ENCODE data around the gene PDE7B. TPM values are rescaled to one million over a fixed set of nuclear protein-coding genes. Genes with fewer than 3 reads are reported as not detected.

The PDE7B gene
- total and polyA plus RNA-seq, 2 donors from 2014 or later: 4.6 to 15.4 TPM

DNA sequence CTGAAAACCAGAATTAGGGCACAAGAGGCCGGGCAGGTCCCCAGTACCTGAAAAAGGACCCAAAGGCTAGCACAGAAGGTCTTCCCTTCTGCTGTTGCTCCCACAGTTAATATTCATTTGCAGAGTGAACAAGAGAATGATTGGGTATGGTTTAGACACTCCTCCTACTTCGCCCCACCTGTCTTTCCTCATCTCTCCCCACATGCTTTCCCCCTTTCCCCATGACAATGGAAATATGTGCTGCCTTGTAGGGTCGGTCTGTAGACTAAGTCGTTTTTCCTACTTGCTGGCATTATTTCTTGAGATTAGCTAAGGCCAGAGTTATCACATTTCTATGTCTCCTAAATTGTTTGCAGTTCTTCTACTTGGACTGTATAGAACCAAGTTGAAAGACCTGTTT, 181.9 kb downstream of the PDE7B start:
- no peaks in the 10 kb centered on the region for H3K36me3 ChIP-seq (ENCODE audit: control insufficient read depth in 2 of 3, insufficient read depth in 3 of 3, low read length in 3 of 3)
- TF ChIP-seq CTCF (IDR thresholded peaks at IDR 0.05; ENCODE audit: borderline replicate concordance, extremely low read depth, insufficient read depth): no peak
- H3K9ac ChIP-seq (ENCODE audit: low read length in 3 of 3): no peak overlapping the region
- no peaks in the 10 kb centered on the region for H3K9me3 ChIP-seq (ENCODE audit: control insufficient read depth in 2 of 3, insufficient read depth in 1 of 3, low read length in 3 of 3)
- no peak for DNase-seq
- no peak for FAIRE-seq
- no peak overlapping the region for H3K27ac ChIP-seq (ENCODE audit: low read depth in 2 of 2, low read length in 2 of 2)
- H3K4me1 ChIP-seq (ENCODE audit: control insufficient read depth in 2 of 3, insufficient read depth in 2 of 3, low read depth in 1 of 3, low read length in 3 of 3): peaks cover 0 to 6% (median 0%) of the 10 kb centered on the region in 3 donors
- H3K4me3 ChIP-seq (ENCODE audit: low read length in 3 of 3): no peak overlapping the region
- intact Hi-C loops (cut with DNase I): loop anchor here (5.0 kb wide), 1 partner anchor 496 kb away; no protein-coding TSS in a partner anchor
- no peaks in the 10 kb centered on the region for H3K27me3 ChIP-seq (ENCODE audit: control insufficient read depth, insufficient read depth, low read length)

DNA sequence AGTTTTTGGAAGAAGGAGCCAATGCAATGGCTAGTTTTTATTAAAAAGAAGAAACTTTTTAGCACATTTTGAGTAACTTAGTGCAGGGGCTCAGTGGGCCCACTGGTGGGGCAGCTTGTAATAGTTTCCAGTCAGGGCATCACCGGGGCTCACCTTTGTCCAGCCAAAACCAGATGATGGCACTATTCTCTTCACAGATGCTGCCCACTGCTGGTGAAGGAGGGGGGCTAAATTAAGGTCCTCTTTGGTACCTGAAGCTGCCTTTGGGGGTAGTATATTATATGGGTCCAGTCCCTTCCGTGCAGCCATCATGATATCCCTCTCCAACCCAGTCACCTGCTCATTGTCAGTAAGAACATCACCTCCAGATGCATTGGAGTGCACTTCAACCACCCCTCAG, 182.9 kb downstream of the PDE7B start:
- DNase-seq (no peak), FAIRE-seq (no peak)
- H3K4me1 ChIP-seq (ENCODE audit: control insufficient read depth in 2 of 3, insufficient read depth in 2 of 3, low read depth in 1 of 3, low read length in 3 of 3): peaks cover 0 to 6% (median 0%) of the 10 kb centered on the region in 3 donors
- H3K4me3 ChIP-seq (ENCODE audit: low read length in 3 of 3): no peak overlapping the region
- no peaks in the 10 kb centered on the region for H3K36me3 ChIP-seq (ENCODE audit: control insufficient read depth in 2 of 3, insufficient read depth in 3 of 3, low read length in 3 of 3)
- no peak overlapping the region for H3K27ac ChIP-seq (ENCODE audit: low read depth in 2 of 2, low read length in 2 of 2)
- H3K9ac ChIP-seq (ENCODE audit: low read length in 3 of 3): no peak overlapping the region
- H3K27me3 ChIP-seq (ENCODE audit: control insufficient read depth, insufficient read depth, low read length): no peaks in the 10 kb centered on the region
- no peak for TF ChIP-seq CTCF (IDR thresholded peaks at IDR 0.05; ENCODE audit: borderline replicate concordance, extremely low read depth, insufficient read depth)
- no peaks in the 10 kb centered on the region for H3K9me3 ChIP-seq (ENCODE audit: control insufficient read depth in 2 of 3, insufficient read depth in 1 of 3, low read length in 3 of 3)
- intact Hi-C loops (cut with DNase I): loop anchor here (5.0 kb wide), 1 partner anchor 497 kb away; no protein-coding TSS in a partner anchor

DNA sequence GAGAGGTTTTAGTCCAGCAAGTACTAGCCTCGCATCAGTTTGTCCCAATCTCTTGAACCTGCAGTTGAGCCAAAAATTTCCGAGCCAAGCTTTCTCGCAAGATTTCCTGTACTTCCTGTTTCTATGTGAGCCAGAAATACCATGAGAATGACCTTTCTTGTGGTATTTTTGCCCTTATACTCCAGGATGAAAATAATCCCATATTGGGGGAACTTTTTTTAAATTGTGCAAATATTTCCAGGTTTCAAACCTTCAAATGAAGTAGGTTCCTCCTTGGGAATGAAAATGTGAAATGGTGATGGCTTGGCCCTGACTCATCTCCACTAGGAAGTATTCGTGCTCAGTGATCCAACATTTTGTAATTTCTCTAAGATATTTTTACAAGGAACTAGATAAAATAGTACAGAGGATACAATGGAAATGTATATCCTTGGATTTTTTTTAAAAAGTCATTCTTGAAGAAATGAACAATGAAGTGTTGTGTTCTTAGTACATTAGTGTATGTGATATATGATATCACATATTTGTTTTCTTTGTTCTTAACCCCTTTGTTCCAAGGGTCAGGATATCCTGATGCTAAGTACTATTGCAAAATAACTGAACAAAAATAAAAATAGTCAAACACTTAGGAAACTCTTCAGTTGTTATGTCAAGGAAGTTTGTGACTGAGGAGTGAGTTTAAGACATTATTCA, 184.0 kb downstream of the PDE7B start:
- Histone ChIP-seq H3K4me1 (ENCODE audit: control insufficient read depth in 2 of 3, insufficient read depth in 2 of 3, low read depth in 1 of 3, low read length in 3 of 3) (peaks cover 0 to 8% (median 0%) of the 10 kb centered on the region in 3 donors), H3K9ac (ENCODE audit: low read length in 3 of 3) (no peak overlapping the region), H3K27me3 (ENCODE audit: control insufficient read depth, insufficient read depth, low read length) (no peaks in the 10 kb centered on the region), H3K36me3 (ENCODE audit: control insufficient read depth in 2 of 3, insufficient read depth in 3 of 3, low read length in 3 of 3) (no peaks in the 10 kb centered on the region), H3K4me3 (ENCODE audit: low read length in 3 of 3) (no peak overlapping the region), H3K27ac (ENCODE audit: low read depth in 2 of 2, low read length in 2 of 2) (no peak overlapping the region), H3K9me3 (ENCODE audit: control insufficient read depth in 2 of 3, insufficient read depth in 1 of 3, low read length in 3 of 3) (no peaks in the 10 kb centered on the region)
- intact Hi-C loops (cut with DNase I): no loop called here
- TF ChIP-seq CTCF (IDR thresholded peaks at IDR 0.05; ENCODE audit: borderline replicate concordance, extremely low read depth, insufficient read depth): no peak
- DNase-seq (peak in 1 of 5 donors; percentile 24), FAIRE-seq (peak; percentile 56)

Measured in kidney (tissue), 14 donors.